ENCODE results near the gene MCC.

- TF ChIP-seq POLR2AphosphoS5 (IDR thresholded peaks at IDR 0.05; ENCODE audit: low read depth, low read length) (no peak), TAF1 (IDR thresholded peaks at IDR 0.05; ENCODE audit: borderline replicate concordance, insufficient read depth, low read length) (no peak)
Observed at GRCh38 chr5:113068559-113068958, 419.7 kb downstream of the MCC start.
